IPS-15b (cell line): ENCODE results near the gene FILIP1L.

ENCODE experiments used
- H3K27me3 ChIP-seq: one replicate; pipeline ENCODE4 v1.6.1; 2013; ENCODE audit warnings: low read length; ENCODE audit not compliant: control insufficient read depth, insufficient read depth
- H3K36me3 ChIP-seq: one replicate; pipeline ENCODE4 v1.6.1; 2013; ENCODE audit warnings: low read length; ENCODE audit not compliant: control insufficient read depth, insufficient read depth
- H3K4me1 ChIP-seq: one replicate; pipeline ENCODE4 v1.6.1; 2013; ENCODE audit warnings: mild to moderate bottlenecking, low read length; ENCODE audit not compliant: control insufficient read depth, insufficient read depth
- H3K4me3 ChIP-seq: one replicate; pipeline ENCODE4 v1.5.1; 2013; ENCODE audit warnings: low read depth, low read length
- H3K9ac ChIP-seq: one replicate; pipeline ENCODE4 v1.6.1; 2013; ENCODE audit warnings: low read depth, mild to moderate bottlenecking, low read length
- H3K9me3 ChIP-seq: one replicate; pipeline ENCODE4 v1.6.1; 2013; ENCODE audit warnings: mild to moderate bottlenecking, low read length; ENCODE audit not compliant: control insufficient read depth, insufficient read depth

FILIP1L gene

GRCh38 chr3:99823723-99824711, 290.3 kb downstream of the FILIP1L start:
- no peaks in the 10 kb centered on the region for H3K27me3 ChIP-seq
- no peak overlapping the region for H3K9ac ChIP-seq
- no peaks in the 10 kb centered on the region for H3K36me3 ChIP-seq
- H3K9me3 ChIP-seq: no peaks in the 10 kb centered on the region
- no peak overlapping the region for H3K4me3 ChIP-seq
- H3K4me1 ChIP-seq: no peaks in the 10 kb centered on the region

GRCh38 chr3:99818818-99819217, 295.5 kb downstream of the FILIP1L start:
- H3K9me3 ChIP-seq: no peaks in the 10 kb centered on the region
- peak overlapping the region; percentile 76 for H3K4me3 ChIP-seq
- peaks cover 5% of the 10 kb centered on the region for H3K4me1 ChIP-seq
- H3K9ac ChIP-seq: no peak overlapping the region
- no peaks in the 10 kb centered on the region for H3K27me3 ChIP-seq
- no peaks in the 10 kb centered on the region for H3K36me3 ChIP-seq

- no peaks in the 10 kb centered on the region for H3K9me3 ChIP-seq
- no peaks in the 10 kb centered on the region for H3K36me3 ChIP-seq
- H3K4me3 ChIP-seq: peak within 1 kb of the TSS; percentile 76
- H3K4me1 ChIP-seq: peaks cover 5% of the 10 kb centered on the region
- H3K9ac ChIP-seq: peak within 1 kb of the TSS; percentile 48
- no peaks in the 10 kb centered on the region for H3K27me3 ChIP-seq
These were observed 296.7 kb downstream of the FILIP1L start, which contains the start of gene CMSS1 for GRCh38 chr3:99817437-99818240. CMSS1 (plus strand) TSS chr3:99817862.

GRCh38 chr3:99817047-99817436, 297.3 kb downstream of the FILIP1L start:
- peaks cover 5% of the 10 kb centered on the region for H3K4me1 ChIP-seq
- H3K36me3 ChIP-seq: no peaks in the 10 kb centered on the region
- H3K9ac ChIP-seq: peak overlapping the region; percentile 48
- H3K27me3 ChIP-seq: no peaks in the 10 kb centered on the region
- H3K9me3 ChIP-seq: no peaks in the 10 kb centered on the region
- peak overlapping the region; percentile 76 for H3K4me3 ChIP-seq

- no peaks in the 10 kb centered on the region for H3K27me3 ChIP-seq
- H3K36me3 ChIP-seq: no peaks in the 10 kb centered on the region
- H3K4me3 ChIP-seq: no peak overlapping the region
These were observed 303.9 kb downstream of the FILIP1L start for GRCh38 chr3:99810403-99810802.

GRCh38 chr3:99809565-99809964, 304.7 kb downstream of the FILIP1L start:
- Histone ChIP-seq H3K9me3 (peaks cover 18% of the 10 kb centered on the region), H3K9ac (no peak overlapping the region), H3K27me3 (no peaks in the 10 kb centered on the region), H3K4me1 (no peaks in the 10 kb centered on the region), H3K4me3 (no peak overlapping the region), H3K36me3 (no peaks in the 10 kb centered on the region)

More at GRCh38 chr3:99810403-99810802, 303.9 kb downstream of the FILIP1L start:
- Histone ChIP-seq H3K9ac (no peak overlapping the region), H3K4me1 (no peaks in the 10 kb centered on the region), H3K9me3 (peaks cover 10% of the 10 kb centered on the region)

- Histone ChIP-seq H3K9me3 (peaks cover 25% of the 10 kb centered on the region), H3K4me3 (no peak overlapping the region), H3K27me3 (no peaks in the 10 kb centered on the region), H3K36me3 (no peaks in the 10 kb centered on the region), H3K4me1 (no peaks in the 10 kb centered on the region), H3K9ac (no peak overlapping the region)
These were observed 306.0 kb downstream of the FILIP1L start for GRCh38 chr3:99808163-99808794.

- peaks cover 25% of the 10 kb centered on the region for H3K9me3 ChIP-seq
- H3K27me3 ChIP-seq: no peaks in the 10 kb centered on the region
- no peaks in the 10 kb centered on the region for H3K4me1 ChIP-seq
- no peak overlapping the region for H3K4me3 ChIP-seq
- no peak overlapping the region for H3K9ac ChIP-seq
- H3K36me3 ChIP-seq: no peaks in the 10 kb centered on the region
These were observed 309.1 kb downstream of the FILIP1L start for GRCh38 chr3:99805160-99805559.

GRCh38 chr3:99803297-99803696, 311.0 kb downstream of the FILIP1L start:
- no peaks in the 10 kb centered on the region for H3K4me1 ChIP-seq
- H3K36me3 ChIP-seq: no peaks in the 10 kb centered on the region
- H3K27me3 ChIP-seq: no peaks in the 10 kb centered on the region
- H3K9me3 ChIP-seq: peaks cover 25% of the 10 kb centered on the region
- no peak overlapping the region for H3K4me3 ChIP-seq
- H3K9ac ChIP-seq: no peak overlapping the region

GRCh38 chr3:99799422-99799821, 314.9 kb downstream of the FILIP1L start:
- Histone ChIP-seq H3K36me3 (no peaks in the 10 kb centered on the region), H3K9ac (no peak overlapping the region), H3K27me3 (no peaks in the 10 kb centered on the region), H3K4me1 (no peaks in the 10 kb centered on the region), H3K9me3 (peaks cover 6% of the 10 kb centered on the region), H3K4me3 (no peak overlapping the region)

- no peaks in the 10 kb centered on the region for H3K4me1 ChIP-seq
- H3K4me3 ChIP-seq: no peak overlapping the region
- no peaks in the 10 kb centered on the region for H3K9me3 ChIP-seq
- H3K9ac ChIP-seq: no peak overlapping the region
- no peaks in the 10 kb centered on the region for H3K27me3 ChIP-seq
- H3K36me3 ChIP-seq: no peaks in the 10 kb centered on the region
These were observed 318.7 kb downstream of the FILIP1L start for GRCh38 chr3:99795573-99795972.
